HEK293 (cell line): ENCODE data around the gene SPESP1.
A peak's percentile ranks its signal among the peaks of the same experiment; 100 is the strongest.

Experiments
- AEBP2 ChIP-seq: fragments of 450-650 bp; formaldehyde crosslinking; IDR thresholded peaks from 2 replicates; pipeline ENCODE4 v1.5.1; 2016; ENCODE audit warnings: missing biosample characterization, missing genetic modification characterization, borderline replicate concordance
- KLF10 ChIP-seq: fragments of 450-650 bp; IDR thresholded peaks from 2 replicates; pipeline ENCODE4 v1.5.1; 2018; ENCODE audit warnings: missing biosample characterization, mild to moderate bottlenecking, missing genetic modification characterization
- SCRT1 ChIP-seq: fragments of 450-650 bp; formaldehyde crosslinking; IDR thresholded peaks from 2 replicates; pipeline ENCODE4 v1.5.1; 2016; ENCODE audit warnings: missing biosample characterization, missing genetic modification characterization, borderline replicate concordance
- ZBTB20 ChIP-seq: fragments of 450-650 bp; formaldehyde crosslinking; IDR thresholded peaks from 2 replicates; pipeline ENCODE4 v1.5.1; 2016; ENCODE audit warnings: missing biosample characterization, missing genetic modification characterization
- ZBTB48 ChIP-seq: fragments of 450-650 bp; formaldehyde crosslinking; IDR thresholded peaks from 2 replicates; pipeline ENCODE4 v1.5.1; 2016; ENCODE audit warnings: missing biosample characterization, missing genetic modification characterization
- ZFP37 ChIP-seq: fragments of 450-650 bp; formaldehyde crosslinking; IDR thresholded peaks from 2 replicates; pipeline ENCODE4 v1.5.1; 2016; ENCODE audit warnings: missing biosample characterization, missing genetic modification characterization
- ZFP41 ChIP-seq: fragments of 450-650 bp; formaldehyde crosslinking; IDR thresholded peaks from 2 replicates; pipeline ENCODE4 v1.5.1; 2016; ENCODE audit warnings: missing biosample characterization, missing genetic modification characterization, borderline replicate concordance
- ZNF140 ChIP-seq: fragments of 450-650 bp; formaldehyde crosslinking; IDR thresholded peaks from 2 replicates; pipeline ENCODE4 v1.5.1; 2016; ENCODE audit warnings: missing biosample characterization, missing genetic modification characterization
- ZNF155 ChIP-seq: fragments of 450-650 bp; formaldehyde crosslinking; IDR thresholded peaks from 2 replicates; pipeline ENCODE4 v1.5.1; 2016; ENCODE audit warnings: missing biosample characterization, missing genetic modification characterization
- ZNF184 ChIP-seq: fragments of 450-650 bp; IDR thresholded peaks from 2 replicates; pipeline ENCODE4 v1.5.1; 2018; ENCODE audit warnings: missing biosample characterization, mild to moderate bottlenecking, missing genetic modification characterization
- ZNF223 ChIP-seq: fragments of 450-650 bp; formaldehyde crosslinking; IDR thresholded peaks from 2 replicates; pipeline ENCODE4 v1.5.1; 2016; ENCODE audit warnings: missing biosample characterization, missing genetic modification characterization
- ZNF26 ChIP-seq: fragments of 450-650 bp; formaldehyde crosslinking; IDR thresholded peaks from 2 replicates; pipeline ENCODE4 v1.5.1; 2016; ENCODE audit warnings: missing biosample characterization, missing genetic modification characterization
- ZNF274 ChIP-seq, 2 experiments: fragments of 200-500 bp in 1 of 2; fragments of 450-650 bp in 1 of 2; sonication (Bioruptor generic) in 1 of 2; formaldehyde crosslinking in 1 of 2; IDR thresholded peaks; 2 replicates each; pipeline versions ENCODE4 v1.5.1 to v1.6.1; 2014 to 2016; ENCODE audit warnings: borderline replicate concordance in 1 of 2, inconsistent platforms in 1 of 2, low read length in 1 of 2, missing biosample characterization in 1 of 2, missing genetic modification characterization in 1 of 2
- ZNF280D ChIP-seq: fragments of 450-650 bp; formaldehyde crosslinking; IDR thresholded peaks from 2 replicates; pipeline ENCODE4 v1.5.1; 2016; ENCODE audit warnings: missing biosample characterization, missing genetic modification characterization
- ZNF335 ChIP-seq: fragments of 450-650 bp; formaldehyde crosslinking; conservative IDR thresholded peaks from 2 replicates; pipeline ENCODE4 v1.5.1; 2016; ENCODE audit warnings: missing biosample characterization, missing genetic modification characterization
- ZNF341 ChIP-seq: fragments of 450-650 bp; formaldehyde crosslinking; IDR thresholded peaks from 2 replicates; pipeline ENCODE4; 2016; ENCODE audit warnings: low read depth, missing biosample characterization, missing genetic modification characterization
- ZNF488 ChIP-seq: fragments of 450-650 bp; formaldehyde crosslinking; IDR thresholded peaks from 2 replicates; pipeline ENCODE4 v1.5.1; 2016; ENCODE audit warnings: missing biosample characterization, missing genetic modification characterization
- ZNF521 ChIP-seq: fragments of 450-650 bp; formaldehyde crosslinking; IDR thresholded peaks from 2 replicates; pipeline ENCODE4 v1.5.1; 2017; ENCODE audit warnings: missing biosample characterization, mild to moderate bottlenecking, missing genetic modification characterization
- ZNF560 ChIP-seq: fragments of 450-650 bp; formaldehyde crosslinking; IDR thresholded peaks from 2 replicates; pipeline ENCODE4 v1.5.1; 2017; ENCODE audit warnings: missing biosample characterization, missing genetic modification characterization, borderline replicate concordance
- ZNF621 ChIP-seq: fragments of 450-650 bp; formaldehyde crosslinking; IDR thresholded peaks from 2 replicates; pipeline ENCODE4 v1.5.1; 2017; ENCODE audit warnings: missing biosample characterization, missing genetic modification characterization
- ZNF645 ChIP-seq: fragments of 450-650 bp; formaldehyde crosslinking; IDR thresholded peaks from 2 replicates; pipeline ENCODE4; 2016; ENCODE audit warnings: missing biosample characterization, missing genetic modification characterization
- ZNF654 ChIP-seq: fragments of 450-650 bp; formaldehyde crosslinking; IDR thresholded peaks from 2 replicates; pipeline ENCODE4 v1.5.1; 2016; ENCODE audit warnings: low read depth, missing biosample characterization, missing genetic modification characterization
- ZNF660 ChIP-seq: fragments of 450-650 bp; IDR thresholded peaks from 2 replicates; pipeline ENCODE4 v1.5.1; 2018; ENCODE audit warnings: missing biosample characterization, mild to moderate bottlenecking, missing genetic modification characterization
- ZNF664 ChIP-seq: fragments of 450-650 bp; formaldehyde crosslinking; IDR thresholded peaks from 2 replicates; pipeline ENCODE4 v1.5.1; 2016; ENCODE audit warnings: missing biosample characterization, missing genetic modification characterization
- ZNF76 ChIP-seq: fragments of 450-650 bp; formaldehyde crosslinking; IDR thresholded peaks from 2 replicates; pipeline ENCODE4; 2016; ENCODE audit warnings: low read depth, missing biosample characterization, missing genetic modification characterization, borderline replicate concordance
- TF ChIP-seq, protein P1 (sequence below): fragments of 450-650 bp; formaldehyde crosslinking; IDR thresholded peaks from 2 replicates; pipeline ENCODE4 v1.5.1; 2016; ENCODE audit warnings: missing biosample characterization, missing genetic modification characterization
- TF ChIP-seq, protein P2 (sequence below): fragments of 450-650 bp; formaldehyde crosslinking; IDR thresholded peaks from 2 replicates; pipeline ENCODE4 v1.5.1; 2016; ENCODE audit warnings: missing biosample characterization, missing genetic modification characterization

Gene SPESP1

DNA sequence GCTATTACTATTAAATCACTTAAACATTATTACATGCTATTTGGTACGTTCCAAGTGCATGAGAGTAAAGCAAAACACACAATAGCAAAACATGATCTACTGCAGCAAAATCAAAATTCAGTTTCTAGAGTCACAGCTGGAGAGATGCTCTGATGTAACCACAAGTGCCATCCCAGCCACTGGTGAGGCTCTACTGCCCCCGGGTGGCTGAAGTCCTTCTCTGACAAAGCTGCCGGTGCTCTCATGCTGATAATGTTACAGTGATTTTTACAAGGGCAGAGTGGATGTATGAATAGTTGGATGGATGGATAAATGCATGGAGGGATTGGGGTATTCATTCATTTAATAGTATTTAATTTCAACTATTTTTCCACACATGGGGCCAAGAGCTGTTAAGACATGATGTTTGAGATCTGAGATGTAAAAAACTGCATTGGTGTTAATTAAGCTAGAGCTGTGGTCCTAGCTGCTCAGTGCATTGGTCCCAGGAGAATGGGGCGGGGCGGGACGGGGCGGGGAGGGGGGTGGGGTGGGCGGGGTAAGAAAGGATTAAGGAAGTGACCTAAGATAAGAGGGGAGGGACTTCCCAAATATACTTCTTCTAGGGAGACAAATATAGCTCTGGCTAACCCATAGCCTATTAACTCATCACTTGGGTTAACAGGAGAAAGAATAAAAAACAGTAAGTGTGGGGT lies 5.3 kb upstream of the SPESP1 start (continued):
- TF ChIP-seq, protein P1, sequence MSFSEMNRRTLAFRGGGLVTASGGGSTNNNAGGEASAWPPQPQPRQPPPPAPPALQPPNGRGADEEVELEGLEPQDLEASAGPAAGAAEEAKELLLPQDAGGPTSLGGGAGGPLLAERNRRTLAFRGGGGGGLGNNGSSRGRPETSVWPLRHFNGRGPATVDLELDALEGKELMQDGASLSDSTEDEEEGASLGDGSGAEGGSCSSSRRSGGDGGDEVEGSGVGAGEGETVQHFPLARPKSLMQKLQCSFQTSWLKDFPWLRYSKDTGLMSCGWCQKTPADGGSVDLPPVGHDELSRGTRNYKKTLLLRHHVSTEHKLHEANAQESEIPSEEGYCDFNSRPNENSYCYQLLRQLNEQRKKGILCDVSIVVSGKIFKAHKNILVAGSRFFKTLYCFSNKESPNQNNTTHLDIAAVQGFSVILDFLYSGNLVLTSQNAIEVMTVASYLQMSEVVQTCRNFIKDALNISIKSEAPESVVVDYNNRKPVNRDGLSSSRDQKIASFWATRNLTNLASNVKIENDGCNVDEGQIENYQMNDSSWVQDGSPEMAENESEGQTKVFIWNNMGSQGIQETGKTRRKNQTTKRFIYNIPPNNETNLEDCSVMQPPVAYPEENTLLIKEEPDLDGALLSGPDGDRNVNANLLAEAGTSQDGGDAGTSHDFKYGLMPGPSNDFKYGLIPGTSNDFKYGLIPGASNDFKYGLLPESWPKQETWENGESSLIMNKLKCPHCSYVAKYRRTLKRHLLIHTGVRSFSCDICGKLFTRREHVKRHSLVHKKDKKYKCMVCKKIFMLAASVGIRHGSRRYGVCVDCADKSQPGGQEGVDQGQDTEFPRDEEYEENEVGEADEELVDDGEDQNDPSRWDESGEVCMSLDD (tag by site-specific recombination) = no peak
- TF ChIP-seq ZNF660 (tag by site-specific recombination) (peak; percentile 81), ZNF645 (tag by site-specific recombination) (no peak), ZNF654 (tag by site-specific recombination) (peak; percentile 98), ZNF184 (tag by site-specific recombination) (no peak), ZNF521 (no peak), ZNF76 (tag by site-specific recombination) (no peak), AEBP2 (tag by site-specific recombination) (no peak), ZNF274 (IDR thresholded peaks at IDR 0.05; ENCODE audit: low read length) (no peak), ZNF274 (tag by site-specific recombination; IDR thresholded peaks at IDR 0.05; ENCODE audit: borderline replicate concordance) (no peak), SCRT1 (tag by site-specific recombination) (peak; percentile 80; the same call in 1 of the 2 replicates), ZNF664 (no peak), ZNF560 (tag by site-specific recombination) (no peak), ZNF280D (no peak), ZNF621 (no peak), ZNF223 (no peak), ZBTB48 (no peak), ZNF335 (tag by site-specific recombination) (no peak), ZNF341 (tag by site-specific recombination) (no peak), ZBTB20 (no peak), ZNF26 (no peak), KLF10 (peak; percentile 16; the same call in 1 of the 2 replicates), ZNF488 (tag by site-specific recombination) (no peak), ZNF140 (no peak), ZFP41 (no peak), ZFP37 (tag by site-specific recombination) (no peak), ZNF155 (tag by site-specific recombination) (no peak)
- TF ChIP-seq, protein P2, sequence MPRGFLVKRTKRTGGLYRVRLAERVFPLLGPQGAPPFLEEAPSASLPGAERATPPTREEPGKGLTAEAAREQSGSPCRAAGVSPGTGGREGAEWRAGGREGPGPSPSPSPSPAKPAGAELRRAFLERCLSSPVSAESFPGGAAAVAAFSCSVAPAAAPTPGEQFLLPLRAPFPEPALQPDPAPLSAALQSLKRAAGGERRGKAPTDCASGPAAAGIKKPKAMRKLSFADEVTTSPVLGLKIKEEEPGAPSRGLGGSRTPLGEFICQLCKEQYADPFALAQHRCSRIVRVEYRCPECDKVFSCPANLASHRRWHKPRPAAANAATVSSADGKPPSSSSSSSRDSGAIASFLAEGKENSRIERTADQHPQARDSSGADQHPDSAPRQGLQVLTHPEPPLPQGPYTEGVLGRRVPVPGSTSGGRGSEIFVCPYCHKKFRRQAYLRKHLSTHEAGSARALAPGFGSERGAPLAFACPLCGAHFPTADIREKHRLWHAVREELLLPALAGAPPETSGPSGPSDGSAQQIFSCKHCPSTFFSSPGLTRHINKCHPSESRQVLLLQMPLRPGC (tag by site-specific recombination) = no peak
